ENCODE results near the gene BLVRA. TPM values are rescaled to one million over a fixed set of nuclear protein-coding genes. Genes with fewer than 3 reads are reported as not detected.
A peak's percentile ranks its signal among the peaks of the same experiment; 100 is the strongest.

Gene BLVRA
- total RNA-seq, 1 donor from 2014 or later = 60.2 TPM

DNA sequence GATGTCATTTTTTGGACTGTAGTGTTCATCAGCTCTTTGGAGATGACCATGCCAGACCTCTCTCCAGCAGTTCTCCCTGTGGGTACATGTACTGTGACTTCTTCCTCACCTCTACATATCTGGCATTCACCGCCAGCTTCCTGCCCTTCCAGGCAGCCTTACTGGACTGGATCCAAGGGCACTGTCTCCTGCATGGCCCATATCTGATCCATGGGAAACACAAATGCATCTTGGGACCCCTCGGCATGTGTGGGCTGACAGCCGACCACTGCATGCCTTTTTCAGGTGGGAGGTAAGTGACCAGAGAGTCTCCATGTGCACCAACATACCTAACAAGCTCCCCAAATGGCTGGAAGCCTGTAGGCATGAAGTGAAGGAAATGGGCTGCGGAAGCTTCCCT is 3.9 kb upstream of the BLVRA start:
- H3K27me3 ChIP-seq (ENCODE audit: control insufficient read depth, insufficient read depth, low read length) = no peaks in the 10 kb centered on the region
- no peak for DNase-seq (ENCODE audit: low read depth)
- TF ChIP-seq, protein P1, sequence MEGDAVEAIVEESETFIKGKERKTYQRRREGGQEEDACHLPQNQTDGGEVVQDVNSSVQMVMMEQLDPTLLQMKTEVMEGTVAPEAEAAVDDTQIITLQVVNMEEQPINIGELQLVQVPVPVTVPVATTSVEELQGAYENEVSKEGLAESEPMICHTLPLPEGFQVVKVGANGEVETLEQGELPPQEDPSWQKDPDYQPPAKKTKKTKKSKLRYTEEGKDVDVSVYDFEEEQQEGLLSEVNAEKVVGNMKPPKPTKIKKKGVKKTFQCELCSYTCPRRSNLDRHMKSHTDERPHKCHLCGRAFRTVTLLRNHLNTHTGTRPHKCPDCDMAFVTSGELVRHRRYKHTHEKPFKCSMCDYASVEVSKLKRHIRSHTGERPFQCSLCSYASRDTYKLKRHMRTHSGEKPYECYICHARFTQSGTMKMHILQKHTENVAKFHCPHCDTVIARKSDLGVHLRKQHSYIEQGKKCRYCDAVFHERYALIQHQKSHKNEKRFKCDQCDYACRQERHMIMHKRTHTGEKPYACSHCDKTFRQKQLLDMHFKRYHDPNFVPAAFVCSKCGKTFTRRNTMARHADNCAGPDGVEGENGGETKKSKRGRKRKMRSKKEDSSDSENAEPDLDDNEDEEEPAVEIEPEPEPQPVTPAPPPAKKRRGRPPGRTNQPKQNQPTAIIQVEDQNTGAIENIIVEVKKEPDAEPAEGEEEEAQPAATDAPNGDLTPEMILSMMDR (IDR thresholded peaks at IDR 0.05; ENCODE audit: insufficient read depth, low read length, poor library complexity, severe bottlenecking) = no peak
- no peaks in the 10 kb centered on the region for H3K36me3 ChIP-seq (ENCODE audit: control insufficient read depth, insufficient read depth, low read length)
- H3K4me3 ChIP-seq (ENCODE audit: low read depth, low read length) = no peak overlapping the region

DNA sequence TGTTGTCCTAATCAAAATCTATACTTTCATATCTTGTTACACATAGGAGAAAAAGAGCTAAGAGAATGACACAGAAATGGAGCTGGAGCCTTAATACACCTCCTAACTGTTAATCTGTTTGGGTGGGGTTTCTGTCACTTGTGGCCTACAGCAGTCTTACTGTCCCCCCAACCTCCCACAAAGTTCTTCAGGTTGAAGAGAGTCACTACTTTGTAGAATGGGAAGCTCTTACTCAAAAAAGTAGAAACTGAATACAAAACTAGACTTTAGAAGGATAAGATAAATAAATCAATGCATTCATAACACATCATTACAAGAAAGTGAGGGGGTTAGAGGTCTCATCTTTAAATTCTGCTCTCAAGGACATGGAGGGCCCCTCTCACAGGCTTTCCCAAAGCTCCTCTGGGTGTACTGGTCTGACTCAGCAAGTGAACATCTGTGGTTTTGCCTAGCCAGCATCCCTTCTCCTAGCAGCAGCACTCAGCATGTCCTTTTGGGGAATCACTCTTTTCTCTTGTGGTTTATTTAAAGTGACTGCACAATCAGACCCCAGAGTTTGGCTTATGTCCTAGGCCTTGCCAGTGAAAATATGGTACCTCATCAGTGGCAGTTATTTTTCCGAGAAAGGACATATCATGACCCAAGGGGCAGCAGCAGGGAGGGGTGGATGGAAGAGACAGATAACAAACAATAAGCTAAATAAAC is 2.0 kb upstream of the BLVRA start:
- TF ChIP-seq, protein P1 (IDR thresholded peaks at IDR 0.05; ENCODE audit: insufficient read depth, low read length, poor library complexity, severe bottlenecking) = no peak
- H3K27me3 ChIP-seq (ENCODE audit: control insufficient read depth, insufficient read depth, low read length) = no peaks in the 10 kb centered on the region
- DNase-seq (ENCODE audit: low read depth) = no peak
- H3K36me3 ChIP-seq (ENCODE audit: control insufficient read depth, insufficient read depth, low read length) = no peaks in the 10 kb centered on the region
- H3K4me3 ChIP-seq (ENCODE audit: low read depth, low read length) = no peak overlapping the region

DNA sequence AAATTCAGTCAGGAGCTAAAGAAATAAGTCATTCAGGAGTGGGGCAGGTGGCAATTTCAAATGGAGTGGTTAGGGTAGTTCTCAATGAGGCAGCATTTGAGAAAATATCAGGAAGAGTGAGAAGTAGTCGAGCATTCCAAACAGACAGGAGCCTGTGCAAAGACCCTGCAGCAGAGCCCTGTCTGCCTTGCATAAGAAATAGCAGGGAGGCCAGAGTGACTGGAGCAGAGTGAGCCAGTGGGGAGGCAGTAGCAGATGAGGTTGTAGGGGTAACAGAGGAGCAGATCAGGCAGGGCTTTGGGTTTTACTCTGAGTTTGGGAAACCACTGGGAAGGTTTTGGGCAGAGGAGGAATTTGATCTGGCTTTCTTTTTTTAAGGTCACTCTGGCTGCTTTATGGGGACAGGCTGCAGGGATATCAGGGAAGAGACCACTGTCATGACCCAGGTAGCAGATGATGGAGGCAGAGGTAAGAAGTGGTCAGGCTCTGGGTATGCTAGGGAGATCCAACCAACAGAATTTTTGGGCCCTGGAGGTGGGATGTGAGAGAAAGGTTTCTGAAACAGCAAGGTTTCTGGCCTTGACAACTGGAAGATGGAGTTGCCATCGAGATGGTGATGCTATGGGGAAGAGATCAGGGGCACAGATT is 1.3 kb upstream of the BLVRA start:
- TF ChIP-seq, protein P1 (IDR thresholded peaks at IDR 0.05; ENCODE audit: insufficient read depth, low read length, poor library complexity, severe bottlenecking) = no peak
- H3K36me3 ChIP-seq (ENCODE audit: control insufficient read depth, insufficient read depth, low read length) = no peaks in the 10 kb centered on the region
- H3K4me3 ChIP-seq (ENCODE audit: low read depth, low read length) = no peak overlapping the region
- H3K27me3 ChIP-seq (ENCODE audit: control insufficient read depth, insufficient read depth, low read length) = no peaks in the 10 kb centered on the region
- no peak for DNase-seq (ENCODE audit: low read depth)

DNA sequence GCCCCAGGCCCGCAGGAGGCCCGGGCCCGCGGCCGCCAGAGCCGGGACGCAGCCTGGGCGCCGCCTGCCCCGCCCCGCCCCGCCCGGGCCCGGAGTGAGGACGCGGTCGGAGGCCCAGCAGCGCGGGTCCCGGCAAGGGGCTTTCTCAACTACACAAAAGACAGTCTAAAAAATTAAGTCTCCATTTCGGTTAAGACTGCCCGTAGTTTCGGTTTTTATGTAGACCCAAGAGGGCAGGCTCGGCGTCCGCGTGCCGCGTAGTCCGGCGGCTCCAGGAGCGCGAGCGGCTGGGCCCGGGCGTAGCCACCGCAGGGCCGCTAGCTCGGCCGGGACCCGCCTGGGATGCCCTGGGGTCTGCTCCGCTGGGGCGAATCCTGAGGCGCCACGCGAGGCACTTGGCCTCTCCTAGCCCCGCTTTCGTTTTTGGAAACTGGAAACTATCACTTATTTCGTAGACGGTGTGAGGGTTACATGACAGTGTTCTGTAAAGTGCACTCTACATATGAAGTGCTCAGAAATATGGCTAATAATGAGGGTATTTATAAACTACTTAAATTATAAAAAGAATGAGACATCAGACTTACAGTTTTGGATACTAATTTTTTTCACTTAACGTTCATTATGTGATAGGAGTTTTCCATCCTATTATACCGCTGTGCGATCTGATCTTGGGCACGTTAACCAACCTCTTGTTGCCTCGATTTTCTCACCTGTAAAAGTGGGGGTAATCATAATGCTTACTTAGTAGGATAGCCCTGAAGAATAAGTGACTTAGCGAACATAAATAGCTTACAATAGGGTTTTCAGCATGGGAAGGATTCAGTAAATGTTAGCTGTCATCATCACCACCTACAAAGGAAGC is 573 bp downstream of the BLVRA start:
- DNase-seq (ENCODE audit: low read depth) = no peak
- TF ChIP-seq, protein P1 (IDR thresholded peaks at IDR 0.05; ENCODE audit: insufficient read depth, low read length, poor library complexity, severe bottlenecking) = no peak
- Histone ChIP-seq H3K27me3 (ENCODE audit: control insufficient read depth, insufficient read depth, low read length) (no peaks in the 10 kb centered on the region), H3K36me3 (ENCODE audit: control insufficient read depth, insufficient read depth, low read length) (no peaks in the 10 kb centered on the region), H3K4me3 (ENCODE audit: low read depth, low read length) (peak overlapping the region; percentile 82)

DNA sequence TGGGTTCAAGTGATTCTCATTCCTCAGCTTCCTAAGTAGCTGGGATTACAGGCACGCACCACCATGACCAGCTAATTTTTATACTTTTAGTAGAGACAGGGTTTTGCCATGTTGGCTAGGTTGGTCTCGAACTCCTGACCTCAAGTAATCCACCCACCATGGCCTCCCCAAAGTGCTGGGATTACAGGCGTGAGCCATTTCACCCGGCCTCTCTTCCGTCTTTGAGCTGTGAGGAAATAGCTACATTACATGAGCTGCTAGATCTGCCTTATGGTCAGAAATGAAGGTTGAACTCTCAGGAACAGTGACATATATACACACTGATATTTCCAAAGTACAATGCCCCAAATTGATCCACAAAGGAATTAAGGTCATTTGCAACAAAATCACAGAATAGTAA is 2.4 kb downstream of the BLVRA start:
- Histone ChIP-seq H3K4me3 (ENCODE audit: low read depth, low read length) (no peak overlapping the region), H3K36me3 (ENCODE audit: control insufficient read depth, insufficient read depth, low read length) (no peaks in the 10 kb centered on the region), H3K27me3 (ENCODE audit: control insufficient read depth, insufficient read depth, low read length) (no peaks in the 10 kb centered on the region)
- TF ChIP-seq, protein P1 (IDR thresholded peaks at IDR 0.05; ENCODE audit: insufficient read depth, low read length, poor library complexity, severe bottlenecking) = no peak
- no peak for DNase-seq (ENCODE audit: low read depth)
